GM03348 (cell line): ENCODE measurements around the gene LRMDA.

Experiments
- DNase-seq: peaks from one replicate; pipeline ENCODE4 v3.0.0; 2012; ENCODE audit warnings: low spot score

The LRMDA gene

DNA sequence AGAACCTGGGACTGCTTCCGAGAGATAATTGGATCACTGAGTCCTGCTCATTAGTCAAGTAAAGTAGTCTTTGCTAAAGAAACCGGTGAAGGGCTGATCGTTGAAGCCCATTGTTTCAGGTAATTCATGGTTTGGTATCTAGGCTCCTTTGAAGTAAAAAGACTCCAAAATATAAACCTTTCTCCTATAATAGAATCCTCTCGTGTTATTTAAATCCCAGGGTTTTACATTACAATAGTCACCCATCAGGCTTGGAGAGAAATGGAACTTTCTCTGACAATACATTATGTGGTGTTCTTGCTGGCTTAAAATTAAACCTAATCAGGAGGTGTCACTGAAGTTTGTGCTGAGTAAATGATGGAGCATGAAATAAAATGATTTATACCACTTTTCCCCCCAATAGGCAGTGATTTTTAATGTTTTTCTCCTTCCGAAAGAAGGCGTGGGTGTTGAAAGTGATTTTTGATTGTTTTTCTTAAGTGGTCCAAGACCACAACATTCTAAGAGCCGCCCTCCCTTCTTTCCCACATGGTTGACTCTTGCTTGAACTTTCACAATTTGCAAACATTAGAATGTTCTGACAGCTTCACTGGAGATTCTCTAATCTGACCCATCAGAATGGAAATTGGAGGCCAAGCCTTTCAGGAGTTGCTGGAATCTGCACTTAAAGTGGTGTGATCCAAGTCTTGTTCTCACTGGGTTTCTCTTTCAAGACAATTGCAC lies 44.2 kb downstream of the LRMDA start:
- peak; percentile 42 for DNase-seq

GRCh38 chr10:75476569-75476968 lies 45.1 kb downstream of the LRMDA start:
- no peak for DNase-seq

GRCh38 chr10:75476985-75477384 lies 45.6 kb downstream of the LRMDA start:
- no peak for DNase-seq

GRCh38 chr10:75477680-75478079 lies 46.3 kb downstream of the LRMDA start:
- no peak for DNase-seq

DNA sequence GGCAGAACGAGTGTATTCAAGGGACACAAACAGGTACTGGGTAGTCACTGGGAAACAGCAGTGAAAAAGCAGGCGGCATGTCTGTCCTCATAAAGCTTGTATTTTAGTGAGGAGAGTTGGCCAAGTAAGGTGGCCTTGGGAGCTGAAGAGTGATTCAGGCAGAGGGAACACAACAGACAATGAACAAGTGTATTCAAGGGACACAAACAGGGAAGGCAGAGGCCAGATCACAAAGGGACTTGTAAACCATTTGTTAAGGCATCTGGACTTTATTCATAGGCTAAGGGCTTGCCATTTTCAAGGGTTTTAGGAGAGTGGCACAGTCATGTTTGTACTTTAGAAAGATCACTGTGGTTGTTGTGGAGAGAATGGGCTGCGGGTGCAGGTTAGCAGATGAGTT lies 49.0 kb downstream of the LRMDA start:
- DNase-seq = no peak

DNA sequence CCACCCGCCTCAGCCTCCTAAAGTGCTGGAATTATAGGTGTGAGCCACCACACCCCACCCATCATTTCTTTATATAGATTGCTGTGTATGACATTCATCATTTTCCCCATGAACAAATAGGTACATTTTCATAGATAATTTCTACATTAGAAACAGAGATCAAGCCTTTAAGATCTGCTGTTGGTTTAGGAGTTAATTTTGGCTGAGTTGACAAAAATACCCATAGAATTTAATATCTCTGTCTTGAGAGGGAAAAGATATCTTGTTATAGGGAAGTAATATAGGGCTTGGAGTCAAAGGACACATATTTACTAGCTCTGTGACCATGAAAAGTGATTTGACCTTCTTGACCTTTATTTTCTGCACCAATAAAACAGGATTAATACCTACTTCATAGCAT lies 51.8 kb downstream of the LRMDA start:
- DNase-seq = no peak

DNA sequence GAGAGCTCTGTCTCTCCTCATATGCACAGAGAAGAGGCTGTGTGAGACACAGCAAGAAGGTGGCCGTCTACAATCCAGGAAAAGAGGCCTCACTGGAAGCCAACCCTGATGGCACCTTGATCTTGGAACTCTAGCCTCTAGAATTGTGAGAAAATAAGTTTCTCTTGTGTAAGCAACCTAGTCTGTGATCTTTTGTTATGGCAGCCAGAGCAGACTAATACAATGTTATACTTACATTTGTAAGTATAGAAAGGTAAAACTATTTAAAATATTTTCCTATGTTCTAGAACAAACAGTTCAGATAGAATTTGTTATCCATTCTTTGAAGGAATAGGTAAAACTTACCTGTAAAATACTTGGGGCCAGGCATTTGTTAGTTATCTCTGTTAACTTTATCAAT lies 53.3 kb downstream of the LRMDA start:
- DNase-seq = no peak

GRCh38 chr10:75486591-75486990 lies 55.2 kb downstream of the LRMDA start:
- no peak for DNase-seq

GRCh38 chr10:75487087-75487754 lies 55.8 kb downstream of the LRMDA start:
- DNase-seq = no peak

- DNase-seq = no peak
Observed at GRCh38 chr10:75487755-75488125, 56.3 kb downstream of the LRMDA start.

DNA sequence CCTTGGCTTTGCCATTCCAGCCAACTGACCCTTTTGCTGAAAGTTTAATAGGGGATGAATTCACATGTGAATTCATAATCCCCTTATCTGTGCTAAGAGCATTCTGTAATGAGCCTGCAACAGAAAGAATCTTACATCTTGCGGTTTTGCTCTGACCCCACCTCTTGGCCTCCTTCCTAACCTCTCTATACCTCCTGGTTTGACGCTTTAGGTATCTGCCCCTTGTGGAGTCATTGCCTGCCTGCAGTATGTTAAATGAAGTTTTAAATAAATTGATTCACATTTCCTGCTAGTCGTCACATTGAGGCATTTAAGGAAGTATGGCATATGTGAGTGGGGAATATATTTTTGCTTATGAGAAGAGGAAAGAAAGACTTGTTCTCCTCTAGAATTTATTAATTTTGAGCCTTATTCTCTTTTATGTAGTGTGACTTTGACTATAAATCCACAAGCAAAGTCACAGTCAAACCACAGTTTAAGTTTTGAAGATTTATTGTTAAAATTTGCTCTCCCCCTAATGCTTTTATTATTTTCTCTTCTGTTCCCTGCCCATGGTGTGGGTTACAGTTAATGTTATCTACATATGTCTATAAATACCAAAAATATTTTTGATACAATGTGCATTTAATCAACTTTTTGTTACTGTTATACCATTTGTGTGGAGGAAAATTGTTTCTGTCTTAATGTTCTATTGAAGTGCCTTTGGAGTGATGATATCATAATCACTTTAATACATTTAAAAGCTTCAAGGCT lies 60.9 kb downstream of the LRMDA start:
- no peak for DNase-seq

DNA sequence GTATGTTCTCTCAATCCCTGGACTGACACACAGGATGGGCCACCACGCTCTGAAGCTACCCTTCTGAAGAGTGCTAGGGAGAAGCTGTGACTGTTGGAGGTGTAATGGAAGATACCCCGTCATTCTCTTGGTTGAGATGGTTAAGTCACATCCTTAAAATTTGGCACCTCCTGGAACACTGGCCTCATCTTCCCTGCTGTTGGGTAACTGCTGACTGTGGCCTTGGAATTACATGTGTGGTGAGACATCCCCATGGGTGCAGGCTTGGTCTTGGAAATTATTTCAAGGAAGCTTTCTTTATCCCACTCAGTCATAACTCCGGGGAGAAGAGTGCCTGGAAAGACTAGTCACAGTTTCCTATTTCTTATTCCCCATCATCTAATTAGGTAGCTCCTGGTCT lies 62.0 kb downstream of the LRMDA start:
- peak; percentile 11 for DNase-seq

DNA sequence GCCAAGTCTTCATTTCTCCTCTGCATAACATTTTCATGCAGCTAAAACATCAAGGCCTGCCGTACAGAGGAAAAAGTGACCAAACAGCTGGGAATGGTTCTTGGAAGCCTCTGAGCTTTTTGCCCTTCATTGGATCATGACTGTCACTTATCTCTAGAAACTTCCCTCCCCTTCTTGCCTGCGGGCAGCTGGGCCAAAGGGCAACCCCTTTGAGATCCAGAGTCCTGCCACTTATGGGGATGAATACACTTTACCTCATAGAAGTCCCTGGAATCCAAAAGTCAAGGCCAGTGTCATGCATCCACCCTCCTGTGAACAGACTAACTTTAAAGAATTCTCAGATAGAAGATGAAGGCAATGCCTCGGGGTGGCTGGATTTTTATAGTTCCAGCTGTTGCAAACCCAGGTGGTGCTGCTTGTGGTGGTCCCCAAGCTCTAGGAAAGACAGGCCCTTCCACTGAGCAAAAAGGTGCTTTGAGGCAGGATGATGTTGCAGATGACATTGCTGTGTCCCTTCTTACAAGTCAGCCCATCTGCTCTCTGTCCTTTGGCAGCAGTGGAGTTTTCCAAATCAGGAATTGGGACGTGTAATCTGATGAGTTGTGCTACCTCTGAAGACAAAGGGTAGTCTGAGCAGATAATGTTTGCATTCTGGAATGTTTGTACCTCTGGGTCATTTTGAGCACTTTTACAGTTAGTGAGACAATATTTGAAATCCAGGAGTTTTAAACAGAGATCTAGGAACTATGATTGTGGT lies 64.2 kb downstream of the LRMDA start:
- no peak for DNase-seq

DNA sequence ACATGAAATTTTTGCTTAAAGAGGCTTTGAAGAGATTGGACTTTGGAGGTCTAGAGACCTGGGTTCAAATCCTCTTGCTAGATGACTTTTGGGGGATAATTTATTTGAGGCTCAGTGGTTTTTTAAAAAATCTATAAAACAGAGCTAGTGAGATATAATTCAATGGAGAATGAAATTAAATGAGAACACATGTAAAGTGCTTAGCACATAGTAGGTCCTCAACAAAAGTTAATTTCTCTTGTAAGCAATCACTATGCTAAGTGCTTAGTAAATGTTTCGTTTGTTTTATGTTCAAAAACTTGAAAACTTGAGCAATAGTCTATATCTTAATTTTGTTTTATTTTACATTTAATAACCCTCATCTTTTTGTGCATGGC lies 64.8 kb downstream of the LRMDA start:
- no peak for DNase-seq

GRCh38 chr10:75497997-75498883 lies 66.8 kb downstream of the LRMDA start:
- peak; percentile 23 for DNase-seq

DNA sequence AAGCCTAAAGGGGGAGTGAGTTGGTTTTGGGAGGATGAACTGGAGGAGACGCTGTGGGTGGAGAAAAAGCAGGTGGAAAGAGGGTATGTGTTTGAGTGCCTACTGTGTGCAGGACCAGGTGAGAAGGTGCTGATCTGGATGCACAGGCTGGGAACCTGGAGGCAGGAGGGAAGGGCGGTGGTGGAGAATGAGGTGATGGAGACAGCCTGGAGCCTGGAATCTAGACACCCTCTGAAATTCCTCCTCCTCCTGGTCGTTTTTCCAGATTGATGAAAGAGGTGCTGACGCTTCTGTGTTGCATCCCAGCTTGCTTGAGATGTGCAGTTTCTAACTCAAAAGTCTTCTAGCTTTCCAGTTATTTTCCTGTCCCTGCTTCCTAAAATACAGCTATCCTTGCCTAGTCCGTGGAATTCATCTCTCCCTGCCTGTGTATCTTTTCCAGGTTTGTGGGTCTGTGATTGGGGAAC lies 67.5 kb downstream of the LRMDA start:
- peak; percentile 5 for DNase-seq

DNA sequence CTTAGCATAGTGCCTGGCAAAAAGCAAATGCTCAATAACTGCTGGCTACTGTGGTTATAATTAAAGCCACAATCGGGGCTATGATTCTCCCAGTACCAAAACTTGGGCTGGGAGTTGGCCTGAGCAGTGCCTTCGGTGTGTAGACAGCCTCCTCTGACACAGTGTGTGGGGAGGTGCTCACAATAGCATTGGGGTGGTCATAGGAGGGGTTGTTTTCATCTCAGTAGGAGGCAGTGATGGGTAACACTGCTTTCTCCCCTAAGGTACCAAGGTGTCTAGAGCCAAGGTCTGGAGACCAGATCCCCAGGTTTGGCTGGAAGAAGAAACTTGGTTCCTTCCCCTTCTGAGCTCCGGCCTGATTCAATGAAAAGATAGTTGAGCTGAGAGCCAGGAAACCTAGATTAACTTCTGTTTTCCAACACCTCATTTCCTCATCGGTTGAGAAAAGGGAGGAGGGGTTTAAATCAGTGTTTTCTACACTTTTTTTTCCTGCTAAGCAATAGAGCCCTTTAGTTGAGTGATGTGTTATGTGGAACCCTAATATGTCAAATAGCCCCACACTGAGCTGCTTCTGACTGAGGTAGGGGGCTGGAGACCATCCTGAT lies 68.2 kb downstream of the LRMDA start:
- no peak for DNase-seq

GRCh38 chr10:75502389-75502788 lies 71.0 kb downstream of the LRMDA start:
- no peak for DNase-seq

- DNase-seq = no peak
Observed at GRCh38 chr10:75502838-75503237, 71.4 kb downstream of the LRMDA start.

DNA sequence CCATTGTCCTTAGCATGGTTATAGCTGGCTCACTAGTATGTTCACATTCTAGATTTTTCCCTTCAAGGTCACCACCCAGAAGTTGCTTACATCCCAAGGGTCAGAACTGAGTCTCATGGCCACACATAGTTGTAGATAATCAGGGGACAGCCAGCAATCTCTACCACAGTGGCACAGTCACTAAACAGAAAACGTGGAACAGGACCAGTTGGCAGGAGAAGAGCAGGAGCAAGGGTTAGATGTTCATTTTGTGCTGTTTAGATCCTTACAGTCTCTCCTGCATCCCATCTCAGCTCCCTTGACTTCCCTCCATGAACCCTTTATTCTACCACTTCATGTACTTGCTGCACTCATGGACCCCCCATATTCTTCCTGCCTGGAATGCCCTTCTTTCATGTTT lies 73.9 kb downstream of the LRMDA start:
- no peak for DNase-seq
